Measurements from ENCODE around the gene HOXD9.

GRCh38 chr2:176165370-176166050 lies 43.0 kb downstream of the HOXD9 start:
- no peak for TF ChIP-seq RARB (CRISPR knock-in tag; IDR thresholded peaks at IDR 0.05)
- TF ChIP-seq ZFP30 (CRISPR knock-in tag; IDR thresholded peaks at IDR 0.05), result no peak
- no peak for TF ChIP-seq PATZ1 (CRISPR knock-in tag; IDR thresholded peaks at IDR 0.05; ENCODE audit: borderline replicate concordance)
- TF ChIP-seq SNAI2 (CRISPR knock-in tag; IDR thresholded peaks at IDR 0.05), result no peak
- no peak for TF ChIP-seq GLIS3 (CRISPR knock-in tag; IDR thresholded peaks at IDR 0.05)
- no peak for TF ChIP-seq CSRNP3 (CRISPR knock-in tag; IDR thresholded peaks at IDR 0.05)
- TF ChIP-seq TCF4 (CRISPR knock-in tag; IDR thresholded peaks at IDR 0.05; ENCODE audit: borderline replicate concordance), result no peak
- TF ChIP-seq PPARA (CRISPR knock-in tag; IDR thresholded peaks at IDR 0.05; ENCODE audit: borderline replicate concordance), result no peak
